IPS-15b (cell line): ENCODE results near the gene OR8B12.

Source experiments
- H3K27me3 ChIP-seq: one replicate; pipeline ENCODE4 v1.6.1; 2013; ENCODE audit warnings: low read length; ENCODE audit not compliant: control insufficient read depth, insufficient read depth
- H3K36me3 ChIP-seq: one replicate; pipeline ENCODE4 v1.6.1; 2013; ENCODE audit warnings: low read length; ENCODE audit not compliant: control insufficient read depth, insufficient read depth
- H3K4me1 ChIP-seq: one replicate; pipeline ENCODE4 v1.6.1; 2013; ENCODE audit warnings: mild to moderate bottlenecking, low read length; ENCODE audit not compliant: control insufficient read depth, insufficient read depth
- H3K4me3 ChIP-seq: one replicate; pipeline ENCODE4 v1.5.1; 2013; ENCODE audit warnings: low read depth, low read length
- H3K9ac ChIP-seq: one replicate; pipeline ENCODE4 v1.6.1; 2013; ENCODE audit warnings: low read depth, mild to moderate bottlenecking, low read length
- H3K9me3 ChIP-seq: one replicate; pipeline ENCODE4 v1.6.1; 2013; ENCODE audit warnings: mild to moderate bottlenecking, low read length; ENCODE audit not compliant: control insufficient read depth, insufficient read depth

OR8B12 gene

GRCh38 chr11:124569697-124570096 lies 26.2 kb upstream of the OR8B12 start, which contains the start of gene OR8A1:
TSS of gene OR8A1 (plus strand) at chr11:124569997. CDS start at chr11:124570120, 123 bp downstream.
- H3K36me3 ChIP-seq = no peaks in the 10 kb centered on the region
- H3K4me3 ChIP-seq = no peak within 1 kb of the TSS
- no peak within 1 kb of the TSS for H3K9ac ChIP-seq
- no peaks in the 10 kb centered on the region for H3K27me3 ChIP-seq
- no peaks in the 10 kb centered on the region for H3K4me1 ChIP-seq
- no peaks in the 10 kb centered on the region for H3K9me3 ChIP-seq

- Histone ChIP-seq H3K27me3 (no peaks in the 10 kb centered on the region), H3K9me3 (no peaks in the 10 kb centered on the region), H3K4me3 (no peak overlapping the region), H3K4me1 (no peaks in the 10 kb centered on the region), H3K9ac (no peak overlapping the region), H3K36me3 (no peaks in the 10 kb centered on the region)
Observed at GRCh38 chr11:124556828-124557227, 13.4 kb upstream of the OR8B12 start.

- Histone ChIP-seq H3K36me3 (no peaks in the 10 kb centered on the region), H3K4me3 (no peak overlapping the region), H3K27me3 (no peaks in the 10 kb centered on the region), H3K9me3 (no peaks in the 10 kb centered on the region), H3K4me1 (no peaks in the 10 kb centered on the region), H3K9ac (no peak overlapping the region)
Observed at GRCh38 chr11:124551987-124552386, 8.5 kb upstream of the OR8B12 start.

- Histone ChIP-seq H3K36me3 (no peaks in the 10 kb centered on the region), H3K4me3 (no peak overlapping the region), H3K9ac (no peak overlapping the region), H3K4me1 (no peaks in the 10 kb centered on the region), H3K27me3 (no peaks in the 10 kb centered on the region), H3K9me3 (no peaks in the 10 kb centered on the region)
Observed at GRCh38 chr11:124551189-124551588, 7.7 kb upstream of the OR8B12 start.

- Histone ChIP-seq H3K36me3 (no peaks in the 10 kb centered on the region), H3K4me1 (no peaks in the 10 kb centered on the region), H3K4me3 (no peak overlapping the region), H3K27me3 (no peaks in the 10 kb centered on the region), H3K9me3 (no peaks in the 10 kb centered on the region), H3K9ac (no peak overlapping the region)
Observed at GRCh38 chr11:124543145-124543544, 309 bp downstream of the OR8B12 start.

- H3K9me3 ChIP-seq = no peaks in the 10 kb centered on the region
- no peaks in the 10 kb centered on the region for H3K27me3 ChIP-seq
- H3K9ac ChIP-seq = no peak overlapping the region
- H3K36me3 ChIP-seq = no peaks in the 10 kb centered on the region
- H3K4me1 ChIP-seq = peaks cover 4% of the 10 kb centered on the region
- no peak overlapping the region for H3K4me3 ChIP-seq
Observed at GRCh38 chr11:124541204-124541603, 2.2 kb downstream of the OR8B12 start.

- Histone ChIP-seq H3K9me3 (no peaks in the 10 kb centered on the region), H3K36me3 (no peaks in the 10 kb centered on the region), H3K4me3 (no peak overlapping the region), H3K27me3 (no peaks in the 10 kb centered on the region), H3K4me1 (peaks cover 6% of the 10 kb centered on the region), H3K9ac (no peak overlapping the region)
Observed at GRCh38 chr11:124538019-124538418, 5.4 kb downstream of the OR8B12 start.

GRCh38 chr11:124536520-124536919 lies 6.9 kb downstream of the OR8B12 start:
- Histone ChIP-seq H3K27me3 (no peaks in the 10 kb centered on the region), H3K9ac (no peak overlapping the region), H3K4me3 (no peak overlapping the region), H3K9me3 (no peaks in the 10 kb centered on the region), H3K36me3 (no peaks in the 10 kb centered on the region), H3K4me1 (peaks cover 6% of the 10 kb centered on the region)

GRCh38 chr11:124535552-124536232 lies 7.8 kb downstream of the OR8B12 start:
- no peak overlapping the region for H3K9ac ChIP-seq
- no peaks in the 10 kb centered on the region for H3K9me3 ChIP-seq
- H3K36me3 ChIP-seq = no peaks in the 10 kb centered on the region
- no peaks in the 10 kb centered on the region for H3K27me3 ChIP-seq
- no peak overlapping the region for H3K4me3 ChIP-seq
- H3K4me1 ChIP-seq = peaks cover 6% of the 10 kb centered on the region

- Histone ChIP-seq H3K4me3 (no peak overlapping the region), H3K9ac (no peak overlapping the region), H3K9me3 (no peaks in the 10 kb centered on the region), H3K27me3 (no peaks in the 10 kb centered on the region), H3K4me1 (peaks cover 6% of the 10 kb centered on the region), H3K36me3 (no peaks in the 10 kb centered on the region)
Observed at GRCh38 chr11:124534051-124534450, 9.4 kb downstream of the OR8B12 start.

- Histone ChIP-seq H3K9me3 (no peaks in the 10 kb centered on the region), H3K9ac (no peak overlapping the region), H3K4me1 (peaks cover 6% of the 10 kb centered on the region), H3K4me3 (no peak overlapping the region), H3K27me3 (no peaks in the 10 kb centered on the region), H3K36me3 (no peaks in the 10 kb centered on the region)
Observed at GRCh38 chr11:124533626-124534025, 9.8 kb downstream of the OR8B12 start.

- Histone ChIP-seq H3K9ac (no peak overlapping the region), H3K4me3 (no peak overlapping the region), H3K27me3 (no peaks in the 10 kb centered on the region), H3K4me1 (no peaks in the 10 kb centered on the region), H3K9me3 (no peaks in the 10 kb centered on the region), H3K36me3 (no peaks in the 10 kb centered on the region)
Observed at GRCh38 chr11:124520550-124520854, 23.0 kb downstream of the OR8B12 start.
